Measurements from ENCODE around the gene L3MBTL4. TPM values are rescaled to one million over a fixed set of nuclear protein-coding genes. Genes with fewer than 3 reads are reported as not detected.

The L3MBTL4 gene
- total RNA-seq, 1 donor from 2014 or later, result 0.34 TPM

GRCh38 chr18:6204476-6204875 is 210.2 kb downstream of the L3MBTL4 start:
- H3K79me2 ChIP-seq (ENCODE audit: low read depth), result no peaks in the 10 kb centered on the region
- Mint-ChIP-seq H3K27ac (no peak overlapping the region), H3K4me1 (no peaks in the 10 kb centered on the region), H3K27me3 (ENCODE audit: insufficient read depth, low read depth) (peaks cover 3% of the 10 kb centered on the region), H3K4me3 (no peak overlapping the region), H3K36me3 (no peaks in the 10 kb centered on the region), H3K9me3 (no peaks in the 10 kb centered on the region)
- TF ChIP-seq EZH2 (IDR thresholded peaks at IDR 0.05), result no peak
- TF ChIP-seq, protein P1, sequence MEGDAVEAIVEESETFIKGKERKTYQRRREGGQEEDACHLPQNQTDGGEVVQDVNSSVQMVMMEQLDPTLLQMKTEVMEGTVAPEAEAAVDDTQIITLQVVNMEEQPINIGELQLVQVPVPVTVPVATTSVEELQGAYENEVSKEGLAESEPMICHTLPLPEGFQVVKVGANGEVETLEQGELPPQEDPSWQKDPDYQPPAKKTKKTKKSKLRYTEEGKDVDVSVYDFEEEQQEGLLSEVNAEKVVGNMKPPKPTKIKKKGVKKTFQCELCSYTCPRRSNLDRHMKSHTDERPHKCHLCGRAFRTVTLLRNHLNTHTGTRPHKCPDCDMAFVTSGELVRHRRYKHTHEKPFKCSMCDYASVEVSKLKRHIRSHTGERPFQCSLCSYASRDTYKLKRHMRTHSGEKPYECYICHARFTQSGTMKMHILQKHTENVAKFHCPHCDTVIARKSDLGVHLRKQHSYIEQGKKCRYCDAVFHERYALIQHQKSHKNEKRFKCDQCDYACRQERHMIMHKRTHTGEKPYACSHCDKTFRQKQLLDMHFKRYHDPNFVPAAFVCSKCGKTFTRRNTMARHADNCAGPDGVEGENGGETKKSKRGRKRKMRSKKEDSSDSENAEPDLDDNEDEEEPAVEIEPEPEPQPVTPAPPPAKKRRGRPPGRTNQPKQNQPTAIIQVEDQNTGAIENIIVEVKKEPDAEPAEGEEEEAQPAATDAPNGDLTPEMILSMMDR (IDR thresholded peaks at IDR 0.05), result no peak
- no peak for TF ChIP-seq EZH2phosphoT487 (IDR thresholded peaks at IDR 0.05)
- no peak overlapping the region for H3K4me3 ChIP-seq
- H2AFZ ChIP-seq (replicated peaks), result no peak overlapping the region
- no peak overlapping the region for H3K4me2 ChIP-seq
- no peak overlapping the region for H3K9ac ChIP-seq
- no peaks in the 10 kb centered on the region for H3F3A ChIP-seq (ENCODE audit: low read depth)
- no peaks in the 10 kb centered on the region for H3K4me1 ChIP-seq
- H3K27ac ChIP-seq, result no peak overlapping the region
- DNase-seq (ENCODE audit: low spot score), result no peak
- H3K36me3 ChIP-seq, result no peaks in the 10 kb centered on the region
- no peaks in the 10 kb centered on the region for H3K9me3 ChIP-seq (ENCODE audit: low read depth)
- no peaks in the 10 kb centered on the region for H3K27me3 ChIP-seq
- no peaks in the 10 kb centered on the region for H4K20me1 ChIP-seq (ENCODE audit: low read depth)

GRCh38 chr18:6203791-6204190 is 210.9 kb downstream of the L3MBTL4 start:
- H2AFZ ChIP-seq (replicated peaks), result no peak overlapping the region
- H3K27ac ChIP-seq, result no peak overlapping the region
- H3K36me3 ChIP-seq, result no peaks in the 10 kb centered on the region
- H3K27me3 Mint-ChIP-seq (ENCODE audit: insufficient read depth, low read depth), result peaks cover 8% of the 10 kb centered on the region
- H3K4me1 Mint-ChIP-seq, result no peaks in the 10 kb centered on the region
- H3K9ac ChIP-seq, result no peak overlapping the region
- H3F3A ChIP-seq (ENCODE audit: low read depth), result no peaks in the 10 kb centered on the region
- H3K4me3 ChIP-seq, result no peak overlapping the region
- H3K36me3 Mint-ChIP-seq, result no peaks in the 10 kb centered on the region
- H3K79me2 ChIP-seq (ENCODE audit: low read depth), result no peaks in the 10 kb centered on the region
- H3K27ac Mint-ChIP-seq, result no peak overlapping the region
- H3K9me3 Mint-ChIP-seq, result no peaks in the 10 kb centered on the region
- no peak for DNase-seq (ENCODE audit: low spot score)
- no peaks in the 10 kb centered on the region for H3K27me3 ChIP-seq
- TF ChIP-seq EZH2 (IDR thresholded peaks at IDR 0.05), result no peak
- no peak for TF ChIP-seq EZH2phosphoT487 (IDR thresholded peaks at IDR 0.05)
- TF ChIP-seq, protein P1 (IDR thresholded peaks at IDR 0.05), result no peak
- H3K4me2 ChIP-seq, result no peak overlapping the region
- no peaks in the 10 kb centered on the region for H3K9me3 ChIP-seq (ENCODE audit: low read depth)
- H4K20me1 ChIP-seq (ENCODE audit: low read depth), result no peaks in the 10 kb centered on the region
- H3K4me1 ChIP-seq, result no peaks in the 10 kb centered on the region
- no peak overlapping the region for H3K4me3 Mint-ChIP-seq

DNA sequence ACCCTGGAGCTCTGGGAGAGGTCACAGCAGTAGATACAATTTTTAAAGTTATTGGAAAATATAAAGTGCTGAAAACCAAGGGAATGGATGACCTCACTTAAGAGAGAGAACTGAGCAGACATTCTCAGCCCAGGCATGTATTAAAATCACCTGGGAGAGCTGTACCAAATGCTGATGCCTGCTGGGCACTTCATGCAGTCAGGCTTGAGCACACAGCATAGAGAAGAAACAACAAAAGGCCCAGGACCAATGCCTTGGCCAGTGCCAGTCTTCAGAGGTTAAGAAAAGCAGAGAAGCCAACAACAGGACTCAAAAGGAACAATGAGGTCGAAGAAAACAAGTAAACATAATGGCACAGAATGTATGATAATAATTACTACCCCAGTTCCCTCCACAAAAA is 211.8 kb downstream of the L3MBTL4 start:
- Histone ChIP-seq H3K9me3 (ENCODE audit: low read depth) (no peaks in the 10 kb centered on the region), H3K4me1 (no peaks in the 10 kb centered on the region), H3K27me3 (no peaks in the 10 kb centered on the region), H3F3A (ENCODE audit: low read depth) (no peaks in the 10 kb centered on the region), H3K27ac (no peak overlapping the region), H2AFZ (replicated peaks) (no peak overlapping the region), H3K4me3 (no peak overlapping the region), H3K9ac (no peak overlapping the region), H4K20me1 (ENCODE audit: low read depth) (no peaks in the 10 kb centered on the region), H3K79me2 (ENCODE audit: low read depth) (no peaks in the 10 kb centered on the region), H3K4me2 (no peak overlapping the region), H3K36me3 (no peaks in the 10 kb centered on the region)
- no peak for DNase-seq (ENCODE audit: low spot score)
- Mint-ChIP-seq H3K27me3 (ENCODE audit: insufficient read depth, low read depth) (peaks cover 8% of the 10 kb centered on the region), H3K9me3 (no peaks in the 10 kb centered on the region), H3K36me3 (no peaks in the 10 kb centered on the region), H3K4me1 (no peaks in the 10 kb centered on the region), H3K27ac (no peak overlapping the region), H3K4me3 (no peak overlapping the region)
- no peak for TF ChIP-seq EZH2phosphoT487 (IDR thresholded peaks at IDR 0.05)
- TF ChIP-seq, protein P1 (IDR thresholded peaks at IDR 0.05), result no peak
- TF ChIP-seq EZH2 (IDR thresholded peaks at IDR 0.05), result no peak

All from neural progenitor cell (in vitro differentiated cells).